NCI-H1048 (cell line): ENCODE results near the gene NXNL1.

Experiments used
- DNase-seq: peaks from one replicate; lab custom pipeline; 2025; lab: John Stamatoyannopoulos, UW

The NXNL1 gene

DNA sequence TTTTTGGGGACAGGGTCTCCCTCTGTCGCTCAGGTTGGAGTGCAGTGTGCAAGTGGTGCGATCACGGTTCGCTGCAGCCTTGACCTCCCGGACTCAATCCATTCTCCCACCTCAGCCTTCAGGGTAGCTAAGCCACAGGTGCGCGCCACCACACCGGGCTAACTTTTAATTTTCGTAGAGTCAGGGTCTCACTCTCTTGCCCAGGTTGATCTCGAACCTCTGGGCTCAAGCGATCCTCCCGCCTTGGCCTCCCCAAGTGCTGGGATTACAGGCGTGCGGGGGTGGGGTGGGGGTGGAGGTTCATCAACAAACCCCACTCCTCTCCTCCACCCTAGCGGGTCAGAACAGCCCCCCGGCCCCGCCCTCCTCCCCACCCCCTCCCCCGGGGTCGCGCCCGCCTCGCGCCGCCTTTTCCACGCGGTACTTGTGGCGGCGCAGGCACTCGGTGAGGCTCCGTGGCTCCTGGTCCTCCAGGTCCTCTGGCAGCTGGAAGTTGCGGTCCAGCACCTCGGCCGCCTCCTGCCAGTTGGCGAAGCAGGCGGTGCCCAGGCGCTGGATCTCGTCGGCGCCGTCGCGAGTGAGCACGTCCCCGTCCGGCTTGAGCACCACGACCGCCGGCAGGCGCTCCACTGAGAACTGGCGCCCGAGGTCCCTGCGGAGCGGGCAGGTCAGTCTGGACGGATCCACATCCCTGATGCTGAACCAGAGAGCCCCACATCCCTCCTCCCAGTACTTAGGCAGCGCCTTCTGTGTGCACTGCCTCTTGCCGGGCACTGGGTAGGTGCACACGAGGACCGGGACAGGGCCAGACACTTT is 5.2 kb downstream of the NXNL1 start:
- DNase-seq, result no peak

- no peak for DNase-seq
Observed at GRCh38 chr19:17454576-17455071, 6.1 kb downstream of the NXNL1 start.

GRCh38 chr19:17451820-17452219 is 8.9 kb downstream of the NXNL1 start:
- no peak for DNase-seq

- DNase-seq, result no peak
Observed at GRCh38 chr19:17450264-17451075, 10.3 kb downstream of the NXNL1 start.

- DNase-seq, result no peak
Observed at GRCh38 chr19:17448131-17448967, 12.4 kb downstream of the NXNL1 start, which contains the start of gene TMEM221. TSS of gene TMEM221 (minus strand) at chr19:17448668. CDS start at chr19:17448462, 206 bp downstream.

- no peak for DNase-seq
Observed at GRCh38 chr19:17447704-17448130, 13.0 kb downstream of the NXNL1 start.

GRCh38 chr19:17445526-17446165 is 15.1 kb downstream of the NXNL1 start:
- DNase-seq, result no peak

DNA sequence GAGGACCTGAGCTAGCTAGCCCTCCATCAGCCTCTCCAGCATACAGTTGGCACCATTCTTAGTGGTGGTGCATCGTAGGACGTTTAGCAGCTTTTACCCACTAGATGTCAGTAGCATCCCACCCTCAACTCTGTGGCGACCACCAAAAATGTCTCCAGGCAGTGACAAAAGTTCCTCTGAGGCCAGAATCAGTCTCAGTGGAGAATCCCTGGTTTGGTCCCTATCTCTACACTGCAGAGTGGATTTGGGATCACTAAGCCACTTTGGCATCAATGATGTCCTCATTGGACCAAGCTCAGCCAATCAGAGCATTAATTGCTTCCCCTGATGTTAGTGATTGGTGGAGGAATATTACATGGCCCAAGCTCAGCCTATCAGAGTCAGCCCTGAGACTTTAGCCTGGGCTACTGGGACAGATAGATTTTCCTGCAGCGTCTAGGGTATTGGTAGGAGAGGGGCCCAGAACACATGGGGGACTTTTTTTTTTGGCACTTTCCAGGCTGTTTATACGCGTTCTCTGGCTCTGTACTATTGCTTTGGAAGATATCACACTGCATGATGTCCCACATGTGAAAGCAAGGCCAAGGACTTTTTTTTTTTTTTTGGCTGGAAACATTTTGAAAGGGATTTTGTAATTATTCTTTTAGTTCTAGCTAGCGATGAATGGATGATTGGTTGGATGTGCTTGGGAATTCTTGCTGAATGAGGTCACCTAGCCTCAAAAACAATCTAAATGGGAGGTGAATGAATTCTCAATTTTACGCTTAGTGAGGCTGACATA is 19.3 kb downstream of the NXNL1 start:
- DNase-seq, result no peak

DNA sequence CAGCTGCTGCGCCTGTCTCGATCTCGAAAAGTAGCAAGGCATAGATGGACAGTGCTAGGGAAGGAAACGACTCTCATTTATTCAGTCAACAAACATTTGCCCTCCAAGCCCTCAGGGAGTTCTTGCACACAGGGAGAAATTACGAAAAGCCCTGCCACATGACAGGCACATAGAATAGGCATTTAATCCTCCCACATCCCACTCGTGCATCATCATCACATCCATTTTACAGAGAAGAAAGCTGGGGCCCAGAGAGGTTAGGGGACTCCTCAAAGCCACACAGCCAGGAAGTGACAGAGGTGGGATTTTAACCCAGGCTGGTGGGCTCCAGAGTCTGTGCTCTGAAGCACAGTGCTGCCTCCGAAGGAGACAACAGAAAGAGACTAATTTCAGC is 23.9 kb downstream of the NXNL1 start:
- DNase-seq, result no peak

- DNase-seq, result no peak
Observed at GRCh38 chr19:17436094-17436873, 24.4 kb downstream of the NXNL1 start.

DNA sequence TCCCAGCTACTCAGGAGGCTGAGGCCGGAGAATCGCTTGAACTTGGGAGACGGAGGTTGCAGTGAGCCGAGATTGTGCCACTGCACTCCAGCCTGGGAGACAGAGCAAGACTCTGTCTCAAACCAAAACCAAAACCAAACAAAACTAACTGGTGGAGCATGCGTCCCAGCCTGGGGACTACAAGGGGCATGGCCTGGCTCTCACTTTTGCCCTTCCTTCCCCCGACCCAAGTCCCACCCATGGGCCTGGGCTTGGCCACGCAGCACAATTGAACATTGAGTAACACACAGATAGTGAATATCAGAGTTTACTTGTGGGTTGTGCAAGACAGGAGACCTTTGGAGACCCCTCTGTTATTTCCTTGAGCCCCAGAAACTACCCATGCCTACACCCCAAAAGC is 25.5 kb downstream of the NXNL1 start:
- DNase-seq, result no peak

DNA sequence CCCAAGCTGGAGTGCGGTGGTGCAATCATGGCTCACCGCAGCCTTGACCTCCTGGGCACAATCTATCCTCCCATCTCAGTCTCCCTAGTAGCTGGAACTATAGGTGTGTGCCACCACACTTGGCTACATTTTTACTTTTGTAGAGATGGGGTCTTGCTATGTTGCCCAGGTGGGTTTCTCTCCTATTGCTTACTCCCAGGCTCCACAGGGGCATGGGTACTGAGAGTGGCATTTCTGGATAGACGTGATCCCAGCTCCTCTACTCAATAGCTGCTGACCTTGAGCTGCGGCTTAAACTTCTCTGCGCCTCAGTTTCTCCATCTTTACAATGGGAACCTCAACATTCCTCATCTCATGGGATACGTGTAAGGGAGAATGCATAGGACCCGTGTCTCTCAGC is 29.3 kb downstream of the NXNL1 start:
- no peak for DNase-seq

DNA sequence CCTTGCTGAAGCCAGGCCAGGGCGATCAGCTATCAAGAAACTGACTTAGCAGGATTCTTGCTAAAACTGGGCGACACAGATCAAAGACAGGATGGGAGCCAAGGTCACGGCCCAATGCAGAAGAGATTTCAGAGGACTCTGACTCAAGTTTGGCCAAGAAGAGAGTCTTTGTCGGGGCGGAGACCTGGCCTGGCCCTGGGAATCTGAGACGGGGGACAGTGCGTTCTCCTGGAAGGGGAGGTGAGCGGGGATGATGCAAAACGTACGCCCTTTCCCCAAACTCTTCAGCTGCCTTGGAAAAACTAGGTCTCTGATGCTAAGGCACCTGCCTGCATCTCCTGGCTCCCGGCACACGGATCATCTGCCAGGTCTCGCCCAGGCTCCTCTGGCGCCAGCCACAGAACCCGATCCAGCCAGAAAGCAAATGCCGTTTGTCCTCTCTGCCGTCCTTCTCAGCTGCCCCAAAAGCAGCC is 31.0 kb downstream of the NXNL1 start:
- DNase-seq, result no peak

DNA sequence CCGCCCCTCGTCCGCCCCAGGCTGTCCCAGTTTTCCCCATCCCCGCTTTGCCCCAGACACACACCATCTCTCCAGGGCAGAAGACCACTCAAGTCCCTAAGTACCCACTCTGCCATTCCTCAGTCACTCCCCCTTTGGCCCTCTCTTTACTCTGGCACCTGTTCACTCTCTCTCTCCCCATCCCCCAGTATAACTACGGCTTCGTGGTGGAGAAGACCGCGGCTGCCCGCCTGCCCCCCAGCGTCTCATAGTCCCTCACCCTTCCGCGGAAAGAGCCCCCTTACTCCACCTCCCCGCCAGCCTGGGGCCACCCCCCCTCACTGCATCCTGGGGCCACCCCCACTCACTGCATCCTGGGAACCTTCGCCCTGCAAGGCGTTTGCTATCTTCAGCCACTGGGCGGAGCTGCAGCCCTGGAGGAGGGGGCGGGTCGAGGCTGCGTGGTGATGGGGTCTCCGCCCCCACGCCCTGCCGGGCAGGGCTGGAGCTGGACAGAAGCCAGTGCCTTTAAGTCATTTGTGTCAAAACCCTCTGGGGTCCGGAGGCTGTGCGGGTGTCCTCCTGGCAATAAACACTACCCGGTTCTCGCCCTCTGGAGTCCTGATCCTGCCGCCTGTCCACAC is 35.9 kb downstream of the NXNL1 start:
- no peak for DNase-seq

GRCh38 chr19:17423429-17424208 is 37.1 kb downstream of the NXNL1 start:
- no peak for DNase-seq

DNA sequence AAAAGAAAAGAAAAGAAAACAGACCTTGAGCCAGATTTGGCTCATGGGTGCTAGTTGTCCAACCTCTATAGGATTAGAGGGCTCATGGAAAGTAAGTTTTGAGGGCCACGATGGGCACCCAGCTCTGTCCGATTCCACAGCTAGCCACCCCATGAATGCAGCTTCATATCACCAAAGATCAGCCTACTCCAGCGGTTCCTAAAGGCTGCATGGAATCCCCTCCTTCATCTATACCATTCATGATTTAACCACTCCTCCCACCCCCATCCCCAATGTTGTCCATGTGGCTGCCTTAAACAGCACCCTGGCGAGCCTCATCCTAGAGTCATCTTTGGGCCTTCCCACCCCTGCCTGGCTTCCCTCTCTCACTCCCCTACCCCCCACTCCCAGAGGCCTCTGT is 38.8 kb downstream of the NXNL1 start:
- DNase-seq, result no peak

DNA sequence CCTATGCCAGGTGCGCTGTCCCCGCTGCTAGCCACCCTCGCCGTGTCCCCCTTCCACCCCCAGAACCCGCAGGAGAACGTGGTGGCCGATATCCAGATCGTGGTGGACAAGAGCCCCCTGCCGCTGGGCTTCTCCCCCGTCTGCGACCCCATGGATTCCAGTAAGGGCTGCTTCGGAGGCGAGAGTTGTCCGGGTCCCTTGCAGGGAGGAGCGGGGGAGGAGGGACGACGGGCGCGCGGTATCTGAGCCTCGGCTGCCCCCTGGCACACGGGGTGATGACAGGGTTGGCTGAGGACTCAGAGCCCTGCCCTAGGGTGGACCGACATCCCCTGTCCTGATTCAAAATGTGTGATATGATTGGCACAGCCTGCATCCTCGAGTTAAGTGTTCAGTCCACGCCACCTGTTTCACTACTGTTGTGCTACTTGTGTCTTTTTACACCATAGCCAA is 40.2 kb downstream of the NXNL1 start:
- no peak for DNase-seq
